Peyer's patch (tissue), 4 donors: ENCODE results near the gene SMAD6. TPM values are rescaled to one million over a fixed set of nuclear protein-coding genes. Genes with fewer than 3 reads are reported as not detected.
A peak's percentile ranks its signal among the peaks of the same experiment; 100 is the strongest.

Source experiments
- DNase-seq, 3 donors: peaks; one replicate each; pipeline ENCODE4 v3.0.0-alpha.2; 2017 to 2019
- H3K27ac ChIP-seq, 4 donors: fragments of 200-600 bp; sonication (generic); one replicate each; pipeline ENCODE4 v1.5.1; 2016 to 2019
- H3K27me3 ChIP-seq, 2 donors: fragments of 200-600 bp; sonication (generic); one replicate each; pipeline ENCODE4 v1.5.1; 2019
- H3K36me3 ChIP-seq, 3 donors: fragments of 200-600 bp; sonication (generic); one replicate each; pipeline ENCODE4 v1.5.1; 2016 to 2019
- H3K4me1 ChIP-seq, 4 donors: fragments of 200-600 bp; sonication (generic); one replicate each; pipeline ENCODE4 v1.5.1; 2016 to 2019
- H3K4me3 ChIP-seq, 4 donors: fragments of 200-600 bp; sonication (generic); 1 replicate in 3 of 4; 2 replicates in 1 of 4; pipeline ENCODE4 v1.5.1; 2016 to 2019; ENCODE audit warnings: mild to moderate bottlenecking in 1 of 4
- H3K9me3 ChIP-seq, 4 donors: fragments of 200-600 bp; sonication (generic); one replicate each; pipeline ENCODE4 v1.5.1; 2016 to 2019; ENCODE audit warnings: mild to moderate bottlenecking in 1 of 4
- CTCF ChIP-seq, 6 experiments: fragments of 450-650 bp in 4 of 6; fragments of 200-600 bp in 2 of 6; sonication (generic) in 1 of 6; IDR thresholded peaks; one replicate each; pipeline ENCODE4 v1.5.1; 2017 to 2019; ENCODE audit warnings: antibody characterized with exemption in 6 of 6, mild to moderate bottlenecking in 3 of 6, moderate library complexity in 1 of 6
- POLR2A ChIP-seq, 2 donors: fragments of 450-650 bp; IDR thresholded peaks; one replicate each; pipeline ENCODE4 v1.5.1; 2017; ENCODE audit warnings: antibody characterized with exemption in 2 of 2, mild to moderate bottlenecking in 2 of 2, moderate library complexity in 2 of 2
- total RNA-seq, 4 donors: library from RNA; depleted of rRNA; stranded (reverse); fragments of >200 nt; gene quantifications; one replicate each; pipeline ENCODE4 v1.1.0, GENCODE V29; 2016

The SMAD6 gene
- total RNA-seq, 4 donors from 2014 or later: 11.0 to 34.9 (median 25.5) TPM

GRCh38 chr15:66704019-66704802 lies 2.2 kb downstream of the SMAD6 start:
- peak in 1 of 3 donors; percentile 58 for DNase-seq
- peaks cover 0 to 27% (median 15%) of the 10 kb centered on the region in 4 donors for H3K4me1 ChIP-seq

GRCh38 chr15:66704803-66705153 lies 2.7 kb downstream of the SMAD6 start:
- no peak for TF ChIP-seq POLR2A (IDR thresholded peaks at IDR 0.05)
- no peak for TF ChIP-seq CTCF (IDR thresholded peaks at IDR 0.05)
- H3K27ac ChIP-seq: peak overlapping the region in 2 of 4 donors; percentile 80 to 91
- DNase-seq: peak in 1 of 3 donors; percentile 59
- no peaks in the 10 kb centered on the region for H3K36me3 ChIP-seq
- H3K27me3 ChIP-seq: no peaks in the 10 kb centered on the region
- H3K4me3 ChIP-seq: peak overlapping the region in 3 of 4 donors; percentile 56 to 84 (median 61)
- peaks cover 0 to 27% (median 15%) of the 10 kb centered on the region in 4 donors for H3K4me1 ChIP-seq
- H3K9me3 ChIP-seq: no peaks in the 10 kb centered on the region

More at GRCh38 chr15:66704019-66704802, 2.2 kb downstream of the SMAD6 start:
- no peaks in the 10 kb centered on the region for H3K27me3 ChIP-seq
- H3K9me3 ChIP-seq: no peaks in the 10 kb centered on the region
- H3K4me3 ChIP-seq: peak overlapping the region; percentile 56 to 84 (median 66)
- no peaks in the 10 kb centered on the region for H3K36me3 ChIP-seq
- H3K27ac ChIP-seq: peak overlapping the region in 2 of 4 donors; percentile 80 to 91
- TF ChIP-seq CTCF (IDR thresholded peaks at IDR 0.05) (no peak), POLR2A (IDR thresholded peaks at IDR 0.05) (no peak)

GRCh38 chr15:66705277-66706146 lies 3.5 kb downstream of the SMAD6 start:
- Histone ChIP-seq H3K27ac (peak overlapping the region in 1 of 4 donors; percentile 51), H3K9me3 (no peaks in the 10 kb centered on the region), H3K4me1 (peaks cover 0 to 27% (median 15%) of the 10 kb centered on the region in 4 donors), H3K36me3 (no peaks in the 10 kb centered on the region), H3K4me3 (peak overlapping the region in 2 of 4 donors; percentile 61 to 84), H3K27me3 (no peaks in the 10 kb centered on the region)
- no peak for DNase-seq
- TF ChIP-seq POLR2A (IDR thresholded peaks at IDR 0.05): no peak
- TF ChIP-seq CTCF (IDR thresholded peaks at IDR 0.05): no peak

GRCh38 chr15:66706225-66706732 lies 4.2 kb downstream of the SMAD6 start:
- H3K9me3 ChIP-seq: no peaks in the 10 kb centered on the region
- DNase-seq: peak in 2 of 3 donors; percentile 63 to 72
- peak overlapping the region in 3 of 4 donors; percentile 5 to 51 (median 39) for H3K27ac ChIP-seq
- TF ChIP-seq CTCF (IDR thresholded peaks at IDR 0.05) (peak in 4 of 6 experiments; percentile 22 to 65 (median 57)), POLR2A (IDR thresholded peaks at IDR 0.05) (no peak)
- no peaks in the 10 kb centered on the region for H3K27me3 ChIP-seq
- H3K4me1 ChIP-seq: peaks cover 0 to 27% (median 15%) of the 10 kb centered on the region in 4 donors
- H3K36me3 ChIP-seq: no peaks in the 10 kb centered on the region
- peak overlapping the region in 2 of 4 donors; percentile 28 to 35 for H3K4me3 ChIP-seq

GRCh38 chr15:66706840-66707239 lies 4.8 kb downstream of the SMAD6 start:
- TF ChIP-seq POLR2A (IDR thresholded peaks at IDR 0.05) (no peak), CTCF (IDR thresholded peaks at IDR 0.05) (no peak)
- peak overlapping the region in 2 of 4 donors; percentile 28 to 35 for H3K4me3 ChIP-seq
- H3K4me1 ChIP-seq: peaks cover 0 to 32% (median 14%) of the 10 kb centered on the region in 4 donors
- no peaks in the 10 kb centered on the region for H3K27me3 ChIP-seq
- DNase-seq: no peak
- no peaks in the 10 kb centered on the region for H3K36me3 ChIP-seq
- peak overlapping the region in 2 of 4 donors; percentile 39 to 51 for H3K27ac ChIP-seq
- H3K9me3 ChIP-seq: no peaks in the 10 kb centered on the region
